Suprapubic skin (tissue), 4 donors: Measurements from ENCODE around the gene RAB36.

ENCODE experiments used
- EP300 ChIP-seq: sonication (generic); formaldehyde crosslinking; IDR thresholded peaks from one replicate; pipeline ENCODE4 v1.6.1; 2017; ENCODE audit warnings: antibody characterized with exemption
- POLR2A ChIP-seq, 2 donors: fragments of 450-650 bp; IDR thresholded peaks; one replicate each; pipeline ENCODE4 v1.6.1; 2017; ENCODE audit warnings: antibody characterized with exemption in 2 of 2, mild to moderate bottlenecking in 2 of 2, moderate library complexity in 2 of 2
- POLR2AphosphoS5 ChIP-seq, 3 donors: sonication (generic); formaldehyde crosslinking; IDR thresholded peaks; one replicate each; pipeline ENCODE4 v1.6.1; 2017; ENCODE audit warnings: antibody characterized with exemption in 3 of 3
- TF ChIP-seq, protein P1 (sequence below), 2 donors: fragments of 200-600 bp in 1 of 2; fragments of 450-650 bp in 1 of 2; sonication (generic) in 1 of 2; IDR thresholded peaks; one replicate each; pipeline ENCODE4 v1.5.1; 2016 to 2019; ENCODE audit warnings: antibody characterized with exemption in 2 of 2, mild to moderate bottlenecking in 1 of 2, moderate library complexity in 1 of 2

DNA sequence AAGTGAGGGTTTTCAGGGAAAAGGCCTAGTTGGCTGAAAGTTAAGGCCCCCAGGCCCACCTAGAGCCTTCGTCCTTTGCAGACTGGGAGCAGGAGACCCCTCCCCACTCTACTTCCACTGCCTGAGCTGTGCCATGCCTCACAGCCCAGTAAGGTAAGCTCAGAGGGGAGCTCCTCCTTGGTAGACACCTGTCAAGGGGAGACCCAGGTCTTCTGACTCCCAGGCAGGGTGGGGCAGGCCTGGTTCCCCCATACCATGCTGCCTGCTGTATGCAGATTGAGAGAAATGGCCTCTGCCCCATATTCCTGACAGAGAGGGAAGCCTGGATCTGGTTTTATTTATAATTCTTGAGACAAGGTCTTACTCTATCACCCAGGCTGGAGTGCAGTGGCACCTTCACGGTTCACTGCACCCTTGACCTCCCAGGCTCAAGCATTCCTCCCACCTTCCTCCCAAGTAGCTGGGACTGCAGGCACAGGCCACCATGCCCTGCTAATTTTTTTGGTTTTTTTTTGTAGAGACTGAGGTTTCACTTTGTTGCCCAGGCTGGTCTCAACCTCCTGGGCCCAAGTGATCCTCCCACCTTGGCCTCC lies 697 bp downstream of the RAB36 start:
- TF ChIP-seq, protein P1, sequence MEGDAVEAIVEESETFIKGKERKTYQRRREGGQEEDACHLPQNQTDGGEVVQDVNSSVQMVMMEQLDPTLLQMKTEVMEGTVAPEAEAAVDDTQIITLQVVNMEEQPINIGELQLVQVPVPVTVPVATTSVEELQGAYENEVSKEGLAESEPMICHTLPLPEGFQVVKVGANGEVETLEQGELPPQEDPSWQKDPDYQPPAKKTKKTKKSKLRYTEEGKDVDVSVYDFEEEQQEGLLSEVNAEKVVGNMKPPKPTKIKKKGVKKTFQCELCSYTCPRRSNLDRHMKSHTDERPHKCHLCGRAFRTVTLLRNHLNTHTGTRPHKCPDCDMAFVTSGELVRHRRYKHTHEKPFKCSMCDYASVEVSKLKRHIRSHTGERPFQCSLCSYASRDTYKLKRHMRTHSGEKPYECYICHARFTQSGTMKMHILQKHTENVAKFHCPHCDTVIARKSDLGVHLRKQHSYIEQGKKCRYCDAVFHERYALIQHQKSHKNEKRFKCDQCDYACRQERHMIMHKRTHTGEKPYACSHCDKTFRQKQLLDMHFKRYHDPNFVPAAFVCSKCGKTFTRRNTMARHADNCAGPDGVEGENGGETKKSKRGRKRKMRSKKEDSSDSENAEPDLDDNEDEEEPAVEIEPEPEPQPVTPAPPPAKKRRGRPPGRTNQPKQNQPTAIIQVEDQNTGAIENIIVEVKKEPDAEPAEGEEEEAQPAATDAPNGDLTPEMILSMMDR (IDR thresholded peaks at IDR 0.05) = no peak
- TF ChIP-seq POLR2A (IDR thresholded peaks at IDR 0.05) (no peak), POLR2AphosphoS5 (IDR thresholded peaks at IDR 0.05) (no peak), EP300 (no peak)
